Lung microvascular endothelial cell (primary cell): ENCODE results near the gene DKKL1. TPM values are rescaled to one million over a fixed set of nuclear protein-coding genes. Genes with fewer than 3 reads are reported as not detected.
A peak's percentile ranks its signal among the peaks of the same experiment; 100 is the strongest.
"Not testable (repeated sequence)": the region's sequence is repeated elsewhere in the genome, so short reads cannot be mapped to it uniquely, and the experiment has no call there.

ENCODE experiments used
- DNase-seq, 2 donors: peaks; one replicate each; pipeline versions ENCODE4 v3.0.0 to v3.0.0-alpha.2; 2010; ENCODE audit warnings: low read depth in 2 of 2
- total RNA-seq: library from RNA; depleted of rRNA; stranded (reverse); fragments of >200 nt; gene quantifications from 2 replicates; pipeline ENCODE4 v1.2.1, GENCODE V29; 2014

Gene DKKL1
- total RNA-seq, 1 donor from 2014 or later: 0.40 TPM

GRCh38 chr19:49362048-49362928, 1.4 kb upstream of the DKKL1 start, which contains the start of gene TEAD2:
TSS of gene TEAD2 (minus strand) at chr19:49362416. CDS start at chr19:49360075, 2,341 bp downstream.
- DNase-seq: peak; percentile 66 to 89

DNA sequence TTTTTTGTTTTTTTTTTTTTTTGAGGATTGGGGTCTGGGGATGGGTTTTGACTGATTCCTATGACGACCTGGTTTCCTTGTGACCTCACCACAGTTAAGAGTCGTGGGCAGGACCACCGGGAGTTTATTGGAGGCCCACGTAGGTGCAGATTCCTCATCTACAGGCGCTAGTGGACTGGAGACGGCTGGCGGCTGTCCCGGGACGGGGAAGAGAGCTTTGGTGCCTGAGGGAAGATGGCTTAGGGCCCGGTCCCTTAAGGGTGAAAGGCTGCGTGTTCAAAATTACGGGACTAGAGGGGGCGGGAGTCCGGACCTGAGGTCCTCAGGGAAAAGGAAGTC, 779 bp upstream of the DKKL1 start:
- peak; percentile 44 to 58 for DNase-seq

DNA sequence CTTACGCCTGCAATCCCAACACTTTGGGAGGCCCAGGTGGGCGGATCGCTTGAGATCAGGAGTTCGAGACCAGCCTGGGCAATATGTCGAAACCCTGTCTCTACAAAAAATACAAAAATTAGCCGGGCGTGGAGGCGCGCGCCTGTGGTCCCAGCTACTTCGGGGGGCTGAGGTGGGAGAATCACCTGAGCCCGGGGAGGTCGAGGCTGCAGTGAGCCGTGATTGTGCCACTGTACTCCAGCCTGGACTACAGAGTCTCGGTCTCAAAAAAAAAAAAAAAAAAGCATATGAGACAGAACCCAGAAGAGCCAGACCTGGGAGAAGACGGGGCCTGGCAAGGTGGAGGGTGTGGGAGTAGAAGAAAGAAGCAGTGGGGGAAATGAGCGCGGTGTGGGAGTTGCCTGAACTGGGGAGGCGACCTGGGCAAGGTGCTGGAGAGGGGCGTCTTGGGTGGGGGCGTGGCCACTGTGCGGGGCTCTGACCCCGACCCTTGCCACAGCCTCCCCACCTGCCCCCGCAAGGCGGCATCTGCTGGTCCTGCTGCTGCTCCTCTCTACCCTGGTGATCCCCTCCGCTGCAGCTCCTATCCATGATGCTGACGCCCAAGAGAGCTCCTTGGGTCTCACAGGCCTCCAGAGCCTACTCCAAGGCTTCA, 533 bp downstream of the DKKL1 start:
- no peak for DNase-seq

- DNase-seq: no peak
These were observed 2.4 kb downstream of the DKKL1 start for GRCh38 chr19:49366110-49366509.

GRCh38 chr19:49368711-49369358, 5.2 kb downstream of the DKKL1 start:
- DNase-seq: no peak

GRCh38 chr19:49371184-49371583, 7.5 kb downstream of the DKKL1 start:
- no peak for DNase-seq

DNA sequence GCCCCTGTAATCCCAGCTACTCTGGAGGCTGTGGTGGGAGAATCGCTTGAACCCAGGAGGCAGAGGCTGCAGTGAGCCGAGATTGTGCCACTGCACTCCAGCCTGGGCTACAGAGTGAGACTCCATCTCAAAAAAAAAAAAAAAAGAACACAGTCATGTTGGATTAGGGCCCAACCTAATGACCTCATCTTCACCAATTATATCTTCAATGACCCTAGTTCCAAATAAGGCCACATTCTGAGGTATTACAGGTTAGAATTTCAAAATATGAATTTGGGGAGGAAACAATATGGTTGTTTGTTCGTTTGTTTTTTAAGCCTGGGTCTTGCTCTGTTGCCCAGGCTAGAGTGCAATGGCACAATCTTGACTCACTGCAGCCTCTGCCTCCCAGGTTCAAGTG, 9.5 kb downstream of the DKKL1 start:
- not testable (repeated sequence) for DNase-seq

GRCh38 chr19:49374665-49375434, 11.2 kb downstream of the DKKL1 start:
- DNase-seq: no peak

DNA sequence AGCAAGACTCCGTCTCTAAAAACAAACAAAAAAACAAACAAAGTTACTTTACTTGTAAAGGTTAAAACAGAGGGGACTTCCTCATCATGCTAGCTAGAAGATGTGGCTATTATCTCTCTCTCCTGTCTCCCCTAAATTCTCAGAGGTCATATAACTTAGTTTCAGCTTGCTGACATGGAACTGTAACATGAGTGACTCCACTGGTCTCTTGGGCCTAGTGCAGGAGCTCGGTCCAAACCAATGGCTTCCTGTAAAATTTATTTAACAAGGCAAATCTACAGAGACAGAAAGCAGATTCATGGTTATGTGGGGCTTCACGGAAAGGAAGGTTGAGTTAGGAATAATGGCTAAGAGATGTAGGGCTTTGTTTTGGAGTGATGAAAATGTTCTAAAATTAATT, 14.8 kb downstream of the DKKL1 start:
- no peak for DNase-seq

DNA sequence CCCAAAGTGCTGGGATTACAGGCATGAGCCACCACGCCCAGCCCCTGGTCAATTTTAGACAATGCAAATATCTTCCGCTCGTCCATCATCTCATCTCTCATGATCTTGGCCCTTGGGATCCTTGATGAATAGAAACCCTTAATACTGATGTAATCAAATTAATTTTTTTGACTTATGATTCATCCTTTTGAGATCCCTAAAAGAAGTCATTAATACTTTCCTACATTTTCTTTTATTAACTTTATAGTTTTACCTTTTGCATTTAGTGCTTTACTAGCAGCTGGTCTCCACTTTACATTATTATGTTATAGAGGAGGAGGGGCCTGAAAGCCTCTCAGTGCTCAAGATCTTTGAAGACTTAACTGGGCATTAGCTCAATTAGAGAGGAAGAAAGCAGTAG, 16.7 kb downstream of the DKKL1 start:
- no peak for DNase-seq

DNA sequence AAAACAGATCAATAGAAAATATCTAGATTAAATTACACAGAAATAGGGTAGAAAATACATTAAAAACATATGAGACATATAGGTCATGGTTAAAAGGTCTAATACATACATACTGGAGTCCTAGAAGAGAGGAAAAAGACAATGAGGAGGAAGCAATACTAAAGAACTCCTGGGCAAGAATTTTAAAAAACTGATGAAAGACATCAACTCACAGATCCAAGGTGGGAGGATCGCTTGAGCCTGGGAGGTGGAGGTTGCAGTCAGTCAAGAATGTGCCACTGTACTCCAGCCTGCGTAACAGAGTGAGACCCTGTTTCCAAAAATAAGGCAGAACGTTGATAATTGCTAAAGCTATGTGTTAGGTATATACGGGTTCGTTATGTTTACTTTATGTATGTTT, 19.0 kb downstream of the DKKL1 start:
- no peak for DNase-seq

- no peak for DNase-seq
These were observed 19.9 kb downstream of the DKKL1 start for GRCh38 chr19:49383599-49383998.

DNA sequence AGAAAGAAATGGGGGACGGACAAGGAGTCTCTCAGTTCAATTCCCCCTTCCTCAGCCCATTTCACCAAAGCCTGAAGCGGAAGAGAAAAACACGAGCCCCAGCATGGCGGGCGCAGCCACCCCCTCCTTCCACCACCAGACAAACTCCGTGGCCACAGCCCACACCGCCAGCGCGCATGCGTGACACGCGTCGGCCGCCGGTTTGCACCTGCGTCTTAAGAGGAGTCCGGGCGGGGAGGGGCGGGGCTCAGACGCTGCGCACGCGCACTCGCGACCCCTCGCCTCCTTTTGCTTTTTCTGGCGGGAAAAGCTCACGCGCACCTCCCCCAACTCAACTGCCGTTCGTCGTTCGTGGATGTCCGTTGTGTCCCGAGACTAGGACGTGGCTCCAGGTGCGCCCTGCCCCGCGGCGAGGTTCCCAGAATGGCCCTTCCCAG, 24.3 kb downstream of the DKKL1 start, which contains the start of gene KASH5:
KASH5 (plus strand) TSS at position 314 of the 437 bp plus-strand sequence. CDS start 2,635 bp downstream, outside the sequence.
- DNase-seq: peak; percentile 7 to 70

- no peak for DNase-seq
These were observed 25.7 kb downstream of the DKKL1 start for GRCh38 chr19:49389406-49389805.

- peak in 1 of 2 donors; percentile 20 for DNase-seq
These were observed 26.7 kb downstream of the DKKL1 start for GRCh38 chr19:49390131-49390928.

DNA sequence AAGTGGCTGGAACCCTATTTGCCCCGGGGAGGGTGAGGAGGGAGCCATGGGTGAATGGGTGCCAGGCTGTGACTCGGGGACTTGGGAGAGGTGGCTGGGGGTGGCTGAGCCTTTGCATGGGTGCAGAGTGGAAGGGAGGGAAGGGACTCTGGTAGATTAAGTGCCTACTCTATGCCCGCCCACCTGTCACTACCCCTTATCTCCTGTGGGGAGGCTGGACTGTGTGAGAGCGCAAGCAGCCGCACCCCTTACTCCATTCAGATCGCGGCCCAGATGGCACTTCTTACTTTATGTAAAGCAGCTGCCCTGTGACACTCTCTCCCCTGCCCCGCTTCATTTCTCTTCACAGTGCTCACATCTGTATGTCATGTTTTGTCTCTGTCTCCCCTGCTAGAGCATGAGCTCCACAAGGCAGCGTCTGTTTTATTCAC, 27.3 kb downstream of the DKKL1 start:
- no peak for DNase-seq

GRCh38 chr19:49391581-49392399, 28.1 kb downstream of the DKKL1 start:
- DNase-seq: peak; percentile 72 to 77

- DNase-seq: no peak
These were observed 30.2 kb downstream of the DKKL1 start for GRCh38 chr19:49393881-49394280.

DNA sequence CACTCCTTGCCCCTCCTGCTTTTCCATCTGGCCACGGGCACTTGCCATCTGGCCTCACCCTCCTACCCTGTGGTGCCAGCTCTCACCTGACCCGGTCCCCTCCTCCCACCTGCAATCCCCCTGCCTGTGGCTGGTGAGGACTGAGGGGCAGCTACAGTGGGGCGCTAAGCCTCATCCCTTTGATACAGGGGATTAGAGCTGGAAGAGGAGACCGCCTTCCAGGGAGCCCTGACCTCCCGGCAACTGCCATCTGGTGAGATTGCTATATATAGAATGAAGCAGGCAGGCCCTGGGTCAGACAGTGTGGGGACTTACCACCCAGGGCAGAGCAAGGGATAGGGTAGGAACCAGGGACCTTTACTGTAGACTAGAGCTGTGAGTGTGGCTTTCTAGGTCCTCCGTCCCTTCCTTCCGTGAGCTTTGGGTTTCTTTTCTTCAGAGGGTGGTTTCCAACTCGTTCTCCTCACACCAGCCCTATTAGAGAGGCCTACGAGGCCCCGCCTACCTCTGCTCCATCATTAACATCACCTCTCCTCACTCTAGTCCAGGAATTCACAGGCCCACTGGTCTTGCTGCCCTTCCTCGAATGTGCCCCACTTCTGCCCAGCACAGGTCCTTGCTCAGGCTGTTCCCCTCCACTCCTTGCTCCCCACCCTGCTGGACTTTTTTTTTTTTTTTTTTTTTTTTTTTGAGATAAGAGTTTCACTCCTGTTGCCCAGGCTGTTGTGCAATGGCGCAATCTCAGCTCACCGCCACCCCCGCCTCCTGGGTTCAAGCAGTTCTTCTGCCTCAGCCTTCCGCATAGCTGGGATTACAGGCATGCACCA, 32.1 kb downstream of the DKKL1 start:
- no peak for DNase-seq
